Measurements from ENCODE around the gene PTDSS2. TPM values are rescaled to one million over a fixed set of nuclear protein-coding genes. Genes with fewer than 3 reads are reported as not detected.

The PTDSS2 gene
- total and polyA plus RNA-seq, 2 of the 13 experiments (the other 11 are each of a cell fraction or from before 2014, with no cell fraction given), result 21.7 to 26.4 TPM

GRCh38 chr11:506995-507726 lies 57.1 kb downstream of the PTDSS2 start, which contains the start of gene RNH1 (continued):
- TF ChIP-seq, protein P1, sequence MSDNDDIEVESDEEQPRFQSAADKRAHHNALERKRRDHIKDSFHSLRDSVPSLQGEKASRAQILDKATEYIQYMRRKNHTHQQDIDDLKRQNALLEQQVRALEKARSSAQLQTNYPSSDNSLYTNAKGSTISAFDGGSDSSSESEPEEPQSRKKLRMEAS (IDR thresholded peaks at IDR 0.05), result no peak; the same call in 1 of the 2 replicates
- TF ChIP-seq, protein P2, sequence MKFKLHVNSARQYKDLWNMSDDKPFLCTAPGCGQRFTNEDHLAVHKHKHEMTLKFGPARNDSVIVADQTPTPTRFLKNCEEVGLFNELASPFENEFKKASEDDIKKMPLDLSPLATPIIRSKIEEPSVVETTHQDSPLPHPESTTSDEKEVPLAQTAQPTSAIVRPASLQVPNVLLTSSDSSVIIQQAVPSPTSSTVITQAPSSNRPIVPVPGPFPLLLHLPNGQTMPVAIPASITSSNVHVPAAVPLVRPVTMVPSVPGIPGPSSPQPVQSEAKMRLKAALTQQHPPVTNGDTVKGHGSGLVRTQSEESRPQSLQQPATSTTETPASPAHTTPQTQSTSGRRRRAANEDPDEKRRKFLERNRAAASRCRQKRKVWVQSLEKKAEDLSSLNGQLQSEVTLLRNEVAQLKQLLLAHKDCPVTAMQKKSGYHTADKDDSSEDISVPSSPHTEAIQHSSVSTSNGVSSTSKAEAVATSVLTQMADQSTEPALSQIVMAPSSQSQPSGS (CRISPR knock-in tag; IDR thresholded peaks at IDR 0.05), result peak; percentile 53; the same call in 1 of the 2 replicates
- TF ChIP-seq SP140L (CRISPR knock-in tag; IDR thresholded peaks at IDR 0.05; ENCODE audit: borderline replicate concordance) (no peak), ZNF550 (CRISPR knock-in tag; IDR thresholded peaks at IDR 0.05; ENCODE audit: borderline replicate concordance) (no peak), GABPB1 (CRISPR knock-in tag; IDR thresholded peaks at IDR 0.05) (no peak), SKI (IDR thresholded peaks at IDR 0.05; ENCODE audit: partially characterized antibody) (no peak), NFRKB (IDR thresholded peaks at IDR 0.05) (no peak), ZFP41 (CRISPR knock-in tag; IDR thresholded peaks at IDR 0.05; ENCODE audit: borderline replicate concordance) (no peak), ATF7-NPFF (CRISPR knock-in tag; IDR thresholded peaks at IDR 0.05; ENCODE audit: low read depth) (0 out of 2 replicates have a peak, but pooled peaks have one; percentile 52), GATAD1 (CRISPR knock-in tag; IDR thresholded peaks at IDR 0.05) (no peak), NR2F6 (IDR thresholded peaks at IDR 0.05) (no peak), NR2F6 (CRISPR knock-in tag; IDR thresholded peaks at IDR 0.05) (no peak), ZZZ3 (CRISPR knock-in tag; IDR thresholded peaks at IDR 0.05; ENCODE audit: borderline replicate concordance) (no peak), SNRNP70 (IDR thresholded peaks at IDR 0.05; ENCODE audit: low read depth, low read length) (no peak), U2AF2 (IDR thresholded peaks at IDR 0.05; ENCODE audit: low read depth, low read length) (no peak), ZSCAN29 (CRISPR knock-in tag; conservative IDR thresholded peaks at IDR 0.05) (no peak), MTF1 (CRISPR knock-in tag; IDR thresholded peaks at IDR 0.05) (no peak), EED (CRISPR knock-in tag; IDR thresholded peaks at IDR 0.05) (0 out of 2 replicates have a peak, but pooled peaks have one; percentile 14), THAP11 (CRISPR knock-in tag; IDR thresholded peaks at IDR 0.05) (no peak)
- TF ChIP-seq, protein P3, sequence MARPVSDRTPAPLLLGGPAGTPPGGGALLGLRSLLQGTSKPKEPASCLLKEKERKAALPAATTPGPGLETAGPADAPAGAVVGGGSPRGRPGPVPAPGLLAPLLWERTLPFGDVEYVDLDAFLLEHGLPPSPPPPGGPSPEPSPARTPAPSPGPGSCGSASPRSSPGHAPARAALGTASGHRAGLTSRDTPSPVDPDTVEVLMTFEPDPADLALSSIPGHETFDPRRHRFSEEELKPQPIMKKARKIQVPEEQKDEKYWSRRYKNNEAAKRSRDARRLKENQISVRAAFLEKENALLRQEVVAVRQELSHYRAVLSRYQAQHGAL (CRISPR knock-in tag; IDR thresholded peaks at IDR 0.05; ENCODE audit: not compliant biosample characterization), result no peak
- TF ChIP-seq, protein P4, sequence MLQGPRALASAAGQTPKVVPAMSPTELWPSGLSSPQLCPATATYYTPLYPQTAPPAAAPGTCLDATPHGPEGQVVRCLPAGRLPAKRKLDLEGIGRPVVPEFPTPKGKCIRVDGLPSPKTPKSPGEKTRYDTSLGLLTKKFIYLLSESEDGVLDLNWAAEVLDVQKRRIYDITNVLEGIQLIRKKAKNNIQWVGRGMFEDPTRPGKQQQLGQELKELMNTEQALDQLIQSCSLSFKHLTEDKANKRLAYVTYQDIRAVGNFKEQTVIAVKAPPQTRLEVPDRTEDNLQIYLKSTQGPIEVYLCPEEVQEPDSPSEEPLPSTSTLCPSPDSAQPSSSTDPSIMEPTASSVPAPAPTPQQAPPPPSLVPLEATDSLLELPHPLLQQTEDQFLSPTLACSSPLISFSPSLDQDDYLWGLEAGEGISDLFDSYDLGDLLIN (CRISPR knock-in tag; IDR thresholded peaks at IDR 0.05; ENCODE audit: borderline replicate concordance), result no peak
- TF ChIP-seq, protein P5, sequence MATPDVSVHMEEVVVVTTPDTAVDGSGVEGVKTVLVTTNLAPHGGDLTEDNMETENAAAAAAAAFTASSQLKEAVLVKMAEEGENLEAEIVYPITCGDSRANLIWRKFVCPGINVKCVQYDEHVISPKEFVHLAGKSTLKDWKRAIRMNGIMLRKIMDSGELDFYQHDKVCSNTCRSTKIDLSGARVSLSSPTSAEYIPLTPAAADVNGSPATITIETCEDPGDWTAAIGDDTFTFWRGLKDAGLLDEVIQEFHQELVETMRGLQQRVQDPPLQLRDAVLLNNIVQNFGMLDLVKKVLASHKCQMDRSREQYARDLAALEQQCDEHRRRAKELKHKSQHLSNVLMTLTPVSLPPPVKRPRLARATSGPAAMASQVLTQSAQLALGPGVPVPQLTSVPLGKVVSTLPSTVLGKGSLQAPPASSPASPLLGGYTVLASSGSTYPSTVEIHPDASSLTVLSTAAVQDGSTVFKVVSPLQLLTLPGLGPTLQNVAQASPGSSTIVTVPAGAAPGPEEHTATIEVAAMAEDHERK (CRISPR knock-in tag; IDR thresholded peaks at IDR 0.05; ENCODE audit: low read depth), result no peak
- TF ChIP-seq, protein P6, sequence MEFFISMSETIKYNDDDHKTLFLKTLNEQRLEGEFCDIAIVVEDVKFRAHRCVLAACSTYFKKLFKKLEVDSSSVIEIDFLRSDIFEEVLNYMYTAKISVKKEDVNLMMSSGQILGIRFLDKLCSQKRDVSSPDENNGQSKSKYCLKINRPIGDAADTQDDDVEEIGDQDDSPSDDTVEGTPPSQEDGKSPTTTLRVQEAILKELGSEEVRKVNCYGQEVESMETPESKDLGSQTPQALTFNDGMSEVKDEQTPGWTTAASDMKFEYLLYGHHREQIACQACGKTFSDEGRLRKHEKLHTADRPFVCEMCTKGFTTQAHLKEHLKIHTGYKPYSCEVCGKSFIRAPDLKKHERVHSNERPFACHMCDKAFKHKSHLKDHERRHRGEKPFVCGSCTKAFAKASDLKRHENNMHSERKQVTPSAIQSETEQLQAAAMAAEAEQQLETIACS (CRISPR knock-in tag; IDR thresholded peaks at IDR 0.05), result peak; percentile 92
- TF ChIP-seq, protein P7, sequence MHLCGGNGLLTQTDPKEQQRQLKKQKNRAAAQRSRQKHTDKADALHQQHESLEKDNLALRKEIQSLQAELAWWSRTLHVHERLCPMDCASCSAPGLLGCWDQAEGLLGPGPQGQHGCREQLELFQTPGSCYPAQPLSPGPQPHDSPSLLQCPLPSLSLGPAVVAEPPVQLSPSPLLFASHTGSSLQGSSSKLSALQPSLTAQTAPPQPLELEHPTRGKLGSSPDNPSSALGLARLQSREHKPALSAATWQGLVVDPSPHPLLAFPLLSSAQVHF (CRISPR knock-in tag; IDR thresholded peaks at IDR 0.05), result no peak
